HG02759 (cell line): ENCODE measurements around the gene THRB.
"Not testable (repeated sequence)": the region's sequence is repeated elsewhere in the genome, so short reads cannot be mapped to it uniquely, and the experiment has no call there.

Experiments used
- ATAC-seq: cut with Tn5 transposase; IDR thresholded peaks from one replicate; pipeline ENCODE4 v1.9.1; 2021; ENCODE audit warnings: mild to moderate bottlenecking, moderate library complexity; ENCODE audit not compliant: unreplicated experiment

The THRB gene

DNA sequence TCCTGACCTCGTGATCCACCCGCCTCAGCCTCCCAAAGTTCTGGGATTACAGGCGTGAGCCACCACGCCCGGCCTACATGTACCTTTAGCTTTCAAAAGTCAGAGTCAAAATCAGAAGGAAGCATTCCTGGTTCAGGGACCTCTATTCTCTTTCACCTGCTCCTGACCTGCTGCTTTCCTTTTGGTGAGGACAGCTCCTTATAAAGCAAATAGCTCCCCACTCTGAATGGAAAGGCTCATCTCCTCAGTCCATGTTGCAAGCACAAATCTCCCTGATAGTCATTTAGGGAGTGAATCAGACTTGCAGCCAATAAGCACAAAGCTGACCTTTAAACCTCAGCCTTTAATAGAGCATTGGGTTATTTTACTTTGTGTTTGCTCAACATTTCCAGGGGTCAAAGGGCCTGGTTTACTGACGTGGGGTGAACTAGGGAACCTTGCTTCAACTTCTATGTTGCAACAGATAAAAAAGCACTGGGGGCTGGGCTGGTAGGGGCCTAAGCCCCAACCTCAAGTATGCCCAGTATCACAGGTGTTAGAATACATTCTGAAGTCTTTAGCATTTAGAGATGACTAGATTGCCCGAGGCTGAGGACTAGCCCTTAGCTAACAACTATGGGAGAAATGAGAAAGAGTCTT is 43.1 kb downstream of the THRB start:
- no peak for ATAC-seq

DNA sequence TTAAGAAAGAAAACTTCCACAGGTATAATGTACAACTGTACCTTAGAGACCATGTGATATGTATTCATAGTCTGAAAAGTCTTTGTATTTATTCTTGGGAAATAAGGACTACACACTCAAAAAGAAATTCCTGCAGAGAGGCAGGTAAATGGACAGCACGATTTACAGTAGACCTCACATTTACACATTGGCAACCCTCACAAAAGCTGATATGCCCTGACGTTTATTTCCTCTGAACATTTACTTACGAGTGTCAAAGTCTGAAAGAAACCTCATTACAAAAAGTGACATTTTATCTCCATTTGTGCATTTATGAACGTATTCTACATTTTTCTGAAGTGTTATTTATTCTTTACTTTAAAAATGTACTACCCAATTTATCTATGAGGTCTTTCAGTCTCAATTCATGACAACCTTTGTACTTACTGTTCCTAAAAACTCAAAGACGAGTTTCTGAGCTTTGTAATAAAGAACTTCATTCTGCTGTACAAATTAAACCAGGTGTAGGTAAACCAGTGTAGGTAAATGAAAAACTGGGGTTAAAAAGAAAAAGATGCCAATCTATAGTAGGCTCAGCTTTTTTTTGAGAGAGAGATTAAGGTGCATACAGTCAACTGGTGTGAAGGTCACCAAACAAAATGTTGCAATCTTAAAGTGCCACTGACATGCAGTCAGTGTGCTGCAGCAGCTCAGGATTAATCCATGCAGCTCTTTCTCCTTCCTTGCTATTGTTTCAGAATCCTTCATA is 44.3 kb downstream of the THRB start:
- ATAC-seq = no peak

DNA sequence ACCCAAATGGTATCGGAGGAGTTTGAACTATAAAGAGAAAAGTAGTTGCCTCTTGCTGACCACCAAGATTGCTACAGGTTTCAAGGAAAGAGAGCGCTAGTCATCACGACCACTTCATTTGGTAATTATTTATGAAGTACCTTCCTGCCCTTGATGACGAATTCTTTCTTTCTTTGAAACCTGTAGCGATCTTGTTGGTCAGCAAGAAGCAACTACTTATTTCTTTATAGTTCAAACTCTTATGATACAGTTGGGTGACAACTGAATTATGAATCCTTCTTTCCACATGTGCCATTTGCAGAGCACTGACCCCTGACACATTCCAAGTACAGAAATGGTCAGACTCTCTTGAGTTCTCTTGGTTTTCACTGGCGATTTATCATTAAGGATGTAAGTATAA is 46.8 kb downstream of the THRB start:
- ATAC-seq = no peak

DNA sequence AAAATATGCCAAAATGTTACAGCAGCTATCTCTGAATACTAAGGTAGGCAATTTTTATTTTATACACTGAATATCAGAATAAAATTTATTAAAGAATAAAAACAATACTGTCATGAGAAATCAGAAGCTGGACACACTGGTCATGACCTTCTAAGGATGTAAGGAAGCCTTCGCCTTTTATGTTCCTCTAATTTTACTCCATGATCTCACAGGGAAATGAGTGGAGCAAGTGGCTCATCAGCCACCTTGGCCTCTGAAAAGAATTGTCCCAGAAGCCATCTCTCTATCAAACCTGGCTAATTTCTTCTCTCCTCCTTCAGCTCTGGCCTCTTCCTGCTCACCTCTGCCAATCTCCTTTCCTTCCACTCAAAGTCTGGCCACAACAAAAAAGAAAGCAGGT is 48.6 kb downstream of the THRB start:
- no peak for ATAC-seq

DNA sequence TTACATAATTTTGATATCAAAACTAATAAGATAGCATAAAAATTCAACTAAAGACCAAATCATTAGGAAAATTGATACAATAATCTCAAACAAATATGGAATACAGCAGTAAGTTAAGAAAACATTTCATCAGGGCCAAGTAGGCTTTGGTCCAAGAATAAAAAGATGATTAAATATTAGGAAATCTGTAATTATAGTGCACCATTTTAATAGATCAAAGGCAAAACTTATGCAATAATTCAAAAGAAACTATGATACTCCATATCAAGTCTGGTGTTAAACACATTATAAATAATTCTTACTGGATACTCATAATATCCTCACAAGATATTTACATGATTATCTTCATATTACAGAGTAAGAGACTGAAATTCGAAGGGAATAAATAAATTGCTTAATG is 51.2 kb downstream of the THRB start:
- no peak for ATAC-seq

DNA sequence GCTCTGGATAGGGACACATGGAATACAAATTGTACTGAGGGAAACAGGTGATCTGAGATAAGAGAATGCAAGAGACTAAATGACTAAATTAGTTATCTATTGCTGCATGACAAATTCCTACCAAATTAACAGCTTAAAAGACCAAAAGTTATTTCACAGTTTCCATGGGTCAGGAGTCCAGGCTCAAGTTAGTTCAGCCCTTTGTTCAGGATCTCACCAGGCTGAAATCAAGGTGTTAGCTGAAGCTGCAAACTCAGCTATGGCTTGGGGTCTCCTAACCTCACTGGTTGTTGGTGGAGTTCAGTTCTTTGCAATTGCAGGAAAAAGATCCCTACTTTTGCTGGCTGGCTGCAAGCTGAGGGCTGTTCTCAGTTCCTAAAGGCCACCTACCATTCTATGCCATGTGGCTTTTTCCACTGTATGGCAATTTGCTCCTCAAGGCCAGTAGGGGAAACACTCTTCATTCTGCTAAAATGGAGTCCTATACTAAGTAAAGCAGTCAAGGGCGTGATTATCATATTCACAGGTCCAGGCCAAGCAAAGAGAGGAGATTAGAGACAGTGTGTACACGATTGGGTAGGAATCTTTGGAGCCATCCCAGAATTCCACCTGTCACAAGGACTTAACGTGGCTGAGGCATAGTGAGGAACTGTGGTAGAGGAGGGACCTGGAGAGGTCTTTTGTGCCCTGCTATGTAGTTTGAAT is 53.7 kb downstream of the THRB start:
- no peak for ATAC-seq

DNA sequence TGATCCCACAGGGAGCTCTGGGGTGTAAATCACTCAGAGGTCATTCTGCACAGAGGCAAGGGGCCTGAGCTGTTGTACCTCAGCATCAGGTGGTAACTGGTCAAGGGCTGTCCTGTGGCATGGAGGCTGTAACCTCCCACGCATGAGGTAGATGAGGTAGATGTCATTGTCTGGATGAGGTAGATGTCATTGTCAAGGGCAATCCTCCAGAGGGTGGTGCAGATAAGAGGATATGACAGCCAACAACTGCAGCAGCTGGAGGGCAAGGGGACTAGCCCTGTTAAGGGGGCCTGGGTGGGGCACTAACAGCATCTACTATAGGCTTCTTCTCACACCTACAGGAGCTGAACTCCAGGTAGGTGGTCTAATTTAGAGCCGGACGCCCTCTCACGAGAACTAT is 55.6 kb downstream of the THRB start:
- no peak for ATAC-seq

DNA sequence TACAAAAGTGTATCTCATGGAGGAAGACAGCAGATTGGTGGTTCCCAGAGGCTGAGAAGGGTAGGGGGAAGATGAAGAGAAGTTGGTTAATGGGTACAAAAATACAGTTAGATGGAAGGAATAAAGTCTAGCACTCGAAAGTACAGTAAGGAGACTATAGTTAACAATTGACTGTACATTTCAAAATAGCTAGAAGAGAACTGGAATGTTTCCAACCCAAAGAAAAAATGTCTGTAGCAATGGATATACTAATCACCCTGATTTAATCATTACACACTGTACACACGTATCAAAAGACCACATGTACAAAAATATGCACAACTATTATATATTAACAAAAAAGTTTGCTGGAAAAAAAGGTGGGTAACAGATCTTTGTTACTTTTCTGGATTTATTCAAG is 57.3 kb downstream of the THRB start:
- no peak for ATAC-seq

DNA sequence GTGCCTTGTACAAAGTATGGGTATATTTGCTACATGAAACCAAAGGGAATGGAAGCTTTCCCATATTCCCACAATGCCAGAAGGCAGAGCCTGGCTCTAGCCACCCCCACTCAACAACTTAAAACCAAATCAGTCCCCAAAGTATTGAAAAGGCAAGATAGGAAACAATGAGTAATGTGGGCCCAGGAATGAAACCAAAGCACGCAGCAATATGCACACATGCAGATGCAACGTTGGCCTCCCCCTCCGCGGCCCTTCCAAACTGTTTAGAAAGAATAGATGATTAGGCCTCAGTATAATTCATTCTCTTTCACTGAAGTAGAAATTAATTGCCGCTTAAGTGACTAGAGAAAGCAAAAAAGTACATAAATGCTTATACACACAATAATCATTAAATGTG is 59.1 kb downstream of the THRB start:
- no peak for ATAC-seq

DNA sequence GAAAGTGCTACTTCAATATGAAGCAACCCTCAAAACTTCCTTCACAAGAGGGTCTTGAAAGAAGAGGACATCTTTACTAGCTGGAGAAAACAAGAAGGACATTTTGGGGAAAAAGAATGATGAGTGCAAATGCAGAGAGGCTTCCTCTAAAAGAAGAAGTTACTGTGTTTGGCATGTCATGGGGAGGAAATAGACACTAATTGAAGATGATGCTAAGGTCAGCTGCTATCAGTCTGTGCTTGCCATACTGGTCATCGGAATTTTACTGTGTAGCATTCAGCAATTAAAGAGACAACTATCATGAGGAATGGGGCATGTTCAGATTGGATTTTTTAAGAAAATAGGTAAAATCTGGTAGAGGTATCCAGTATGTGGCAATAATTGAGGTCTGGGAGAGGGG is 60.0 kb downstream of the THRB start:
- ATAC-seq = no peak

DNA sequence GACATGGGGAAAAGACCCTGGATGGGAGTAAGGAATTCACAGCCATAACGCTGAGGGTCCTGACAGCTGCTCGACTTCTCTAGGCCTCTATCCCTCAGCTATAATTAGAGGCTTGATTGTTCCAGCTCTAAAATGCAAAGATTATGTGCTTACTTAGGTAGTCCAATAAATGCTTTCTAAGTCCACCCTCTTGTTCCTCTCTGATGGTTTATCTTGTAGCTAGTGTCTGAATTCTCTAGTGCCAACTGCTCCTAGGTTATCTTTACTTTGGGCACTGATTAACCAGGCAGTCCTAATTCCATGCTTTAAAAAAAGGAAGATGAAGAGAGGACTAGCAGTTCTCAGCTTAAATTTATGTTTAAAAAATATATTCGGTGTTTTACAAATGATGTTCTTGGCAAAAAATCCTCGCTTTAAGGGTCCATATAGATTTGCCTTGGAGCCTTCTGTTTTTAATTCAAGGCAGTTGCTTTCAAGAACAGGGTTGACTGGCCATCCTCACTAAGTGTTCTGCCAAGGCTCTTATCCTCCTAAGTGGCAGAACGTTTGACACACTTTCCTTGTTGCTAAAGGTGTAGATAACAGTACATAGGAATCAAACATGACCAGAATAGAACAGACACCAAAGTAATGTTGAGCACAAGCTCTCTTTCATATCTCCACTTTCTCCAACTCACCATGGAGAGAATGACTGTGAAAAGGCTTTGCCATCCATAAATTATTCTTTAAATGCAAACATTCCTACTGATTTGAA is 60.6 kb downstream of the THRB start:
- ATAC-seq = no peak

DNA sequence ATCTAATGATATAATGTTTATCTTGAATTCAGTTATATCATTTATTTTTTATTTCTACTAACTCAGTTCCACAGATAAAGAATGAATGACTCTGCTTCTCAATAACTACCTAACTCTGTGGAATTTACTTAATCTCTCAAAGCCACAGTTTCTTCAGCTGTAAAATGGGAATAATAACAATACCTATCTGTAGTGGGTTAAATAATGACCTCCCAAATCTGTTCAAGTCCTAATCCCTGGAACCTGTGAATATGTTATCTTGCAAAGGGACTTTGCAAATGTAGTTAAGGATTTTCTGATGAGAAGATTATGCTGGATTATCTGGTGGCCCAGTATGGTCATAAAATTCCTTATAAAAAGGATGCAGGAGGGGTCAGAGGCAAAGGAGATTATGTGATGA is 61.7 kb downstream of the THRB start:
- no peak for ATAC-seq

DNA sequence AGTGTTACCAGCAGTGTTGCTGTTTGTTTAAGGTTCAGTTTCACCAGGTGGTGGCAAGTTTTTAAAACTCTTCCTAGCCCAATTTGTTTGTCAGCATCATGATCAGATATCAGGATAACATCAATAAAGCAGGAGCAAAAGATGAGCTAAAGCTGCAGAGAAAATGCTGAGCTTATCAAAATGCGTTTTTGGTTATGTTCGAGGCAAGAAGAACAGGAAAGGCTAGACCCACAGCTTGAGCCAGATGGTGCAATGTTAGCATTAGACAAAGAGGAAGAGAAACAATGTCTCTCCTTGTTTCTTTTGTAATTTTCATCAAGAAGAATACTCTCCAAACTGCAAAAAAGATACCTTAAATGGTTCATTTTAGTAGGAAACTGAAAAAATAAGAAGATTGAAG is 66.2 kb downstream of the THRB start:
- ATAC-seq = no peak

DNA sequence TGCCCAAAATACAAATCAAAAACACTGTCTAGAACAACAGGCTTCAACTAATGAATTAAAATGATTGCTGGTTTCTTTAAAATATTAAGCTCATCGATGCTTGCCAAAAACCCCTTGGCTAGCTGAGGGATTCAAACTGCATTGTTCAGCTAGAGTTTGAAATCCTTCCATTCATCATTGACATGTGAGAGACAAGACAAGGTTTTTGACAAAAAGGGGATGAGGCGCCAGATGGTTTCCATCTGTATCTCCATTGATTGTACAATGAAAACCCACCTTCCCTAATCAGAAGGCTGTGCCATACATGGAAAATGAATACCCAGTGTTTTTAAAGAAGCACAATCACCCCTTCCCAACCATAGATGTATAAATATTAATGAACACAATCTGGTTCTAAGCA is 67.8 kb downstream of the THRB start:
- no peak for ATAC-seq

DNA sequence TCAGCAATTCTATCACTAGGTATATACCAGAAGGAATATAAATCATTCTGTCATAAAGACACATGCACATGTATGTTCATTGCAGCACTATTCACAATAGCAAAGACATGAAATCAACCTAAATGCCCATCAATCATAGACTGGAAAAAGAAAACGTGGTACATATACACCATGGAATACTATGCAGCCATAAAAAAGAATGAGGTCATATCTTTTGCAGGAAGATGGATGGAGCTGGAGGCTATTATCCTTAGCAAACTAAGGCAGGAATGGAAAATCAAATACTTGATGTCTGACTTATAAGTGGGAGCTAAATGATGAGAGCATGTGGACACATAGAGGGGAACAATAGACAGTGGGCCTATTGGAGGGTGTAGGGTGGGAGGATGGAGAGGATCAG is 73.8 kb downstream of the THRB start:
- not testable (repeated sequence) for ATAC-seq

DNA sequence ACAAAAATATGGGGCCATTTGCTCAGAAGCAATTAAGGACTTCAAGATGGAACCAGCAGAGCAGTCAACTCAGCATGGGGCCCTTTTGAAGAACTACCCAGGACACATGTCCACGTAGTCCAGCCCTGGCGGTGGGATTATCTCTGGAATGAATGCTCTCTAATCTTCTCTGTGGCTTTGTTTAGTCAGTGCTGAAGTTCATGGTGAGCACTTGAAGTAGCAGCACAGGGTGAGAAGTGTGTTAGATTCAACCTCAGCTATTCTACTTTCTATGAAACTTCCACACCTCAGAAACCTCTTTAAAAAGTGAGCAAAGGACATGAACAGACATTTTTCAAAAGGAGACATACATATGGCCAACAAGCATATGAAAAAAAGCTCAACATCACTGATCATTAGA is 74.4 kb downstream of the THRB start:
- no peak for ATAC-seq

DNA sequence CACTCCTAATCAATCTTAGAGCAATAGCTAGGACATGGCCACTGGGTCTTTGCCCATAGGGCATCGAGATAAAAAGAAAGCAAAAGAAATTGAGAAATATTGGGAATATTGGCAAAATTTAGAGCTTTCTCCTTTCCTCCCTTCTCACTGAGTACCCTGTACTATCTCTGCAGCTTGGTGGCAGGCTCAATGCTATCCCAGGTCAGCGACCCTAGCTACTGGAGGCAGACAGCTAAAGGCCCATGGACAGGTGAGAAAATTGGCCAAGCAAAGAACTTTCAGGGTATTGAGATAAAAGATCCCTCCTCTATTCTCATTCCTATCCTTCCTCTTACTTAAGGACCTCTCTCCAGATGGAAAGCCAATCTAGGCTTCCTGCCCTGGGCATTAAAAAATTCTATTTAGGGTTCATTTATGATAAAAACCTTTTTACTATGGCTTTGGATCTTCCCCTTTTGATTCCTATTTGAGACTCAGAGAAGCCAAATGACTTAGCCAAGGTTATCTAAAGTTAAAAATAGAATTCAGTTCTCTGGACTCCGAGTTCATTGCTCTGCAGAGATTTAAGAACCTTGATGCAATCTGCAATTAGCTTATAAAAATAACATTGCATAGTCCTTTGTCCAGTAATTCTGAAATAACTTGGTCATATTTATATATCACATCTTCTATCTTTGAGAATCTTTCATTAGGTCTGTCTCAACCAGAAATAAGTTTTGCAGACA is 75.4 kb downstream of the THRB start:
- ATAC-seq = no peak

DNA sequence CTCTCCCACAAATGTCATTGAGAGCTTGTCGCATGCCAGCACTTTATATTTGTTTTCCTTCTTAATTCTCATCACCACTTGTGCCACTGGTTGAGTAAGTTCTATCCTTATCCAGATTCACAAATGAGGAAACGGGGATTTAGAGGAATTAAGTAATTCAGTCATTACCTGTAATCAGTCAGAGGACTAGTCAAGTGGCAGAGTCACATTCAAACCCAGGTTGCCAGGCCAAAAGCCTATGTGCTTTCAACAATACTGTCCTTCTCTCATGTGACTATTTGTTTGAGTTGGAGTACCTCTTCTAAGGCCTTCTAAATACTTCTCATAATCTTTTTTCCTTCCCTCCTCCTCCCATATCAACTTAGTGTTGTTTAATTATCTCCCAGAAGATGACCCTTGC is 76.9 kb downstream of the THRB start:
- no peak for ATAC-seq

DNA sequence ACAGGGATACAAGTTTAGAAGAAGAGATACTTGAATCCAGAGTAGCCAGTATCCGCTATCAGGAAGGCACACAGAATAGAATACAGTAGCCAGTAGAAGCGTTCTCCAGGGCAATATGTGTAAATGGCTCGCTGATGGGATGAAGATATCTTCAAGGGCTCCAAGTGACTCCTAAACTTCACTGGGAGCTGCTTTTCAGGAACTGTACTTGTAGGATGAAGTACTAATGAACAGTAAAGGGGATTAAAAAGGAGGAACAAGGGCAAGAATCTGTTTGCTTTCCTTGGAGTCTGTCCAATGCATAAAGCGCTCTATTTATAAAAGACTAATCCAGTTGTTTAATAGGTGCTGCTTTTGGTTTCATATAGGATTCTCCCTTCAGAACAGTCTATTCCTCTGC is 78.4 kb downstream of the THRB start:
- ATAC-seq = no peak

DNA sequence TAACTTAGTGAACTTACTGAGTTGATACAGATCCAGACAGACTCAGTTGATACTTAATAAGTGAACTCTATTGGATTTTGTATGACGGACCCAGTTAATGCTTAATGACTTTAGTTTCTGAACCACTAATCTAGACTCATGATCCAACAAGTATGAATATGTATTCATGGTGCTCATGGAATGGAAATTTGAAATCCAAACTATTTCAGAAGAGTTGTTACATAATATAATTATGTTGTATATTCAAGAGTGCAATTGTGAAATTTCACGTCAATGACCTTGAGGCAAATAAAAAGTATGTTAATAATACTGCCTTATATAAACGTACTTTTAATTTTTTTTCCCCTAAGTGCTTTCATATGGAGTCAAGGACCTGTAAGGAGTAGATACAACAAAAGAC is 78.8 kb downstream of the THRB start:
- ATAC-seq = no peak

DNA sequence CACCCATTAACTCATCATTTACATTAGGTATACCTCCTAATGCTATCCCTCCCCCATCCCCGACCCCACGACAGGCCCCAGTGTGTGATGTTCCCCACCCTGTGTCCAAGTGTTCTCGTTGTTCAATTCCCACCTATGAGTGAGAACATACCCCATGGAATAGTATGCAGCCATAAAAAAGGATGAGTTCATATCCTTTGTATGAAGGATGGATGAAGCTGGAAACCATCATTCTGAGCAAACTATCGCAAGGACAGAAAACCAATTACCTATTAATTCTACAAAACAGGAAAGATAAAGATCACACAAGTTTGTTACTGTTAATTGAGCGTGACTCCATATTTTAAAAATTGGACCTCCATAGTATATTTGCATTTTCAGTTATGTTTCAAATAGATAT is 81.0 kb downstream of the THRB start:
- ATAC-seq = not testable (repeated sequence)
